ENCODE results near the gene SLC9A1. TPM values are rescaled to one million over a fixed set of nuclear protein-coding genes. Genes with fewer than 3 reads are reported as not detected.

Gene SLC9A1
- total and polyA plus RNA-seq, 10 of the 15 experiments (the other 5 are each of a cell fraction or from before 2014, with no cell fraction given): 0.87 to 21.4 (median 4.3) TPM

DNA sequence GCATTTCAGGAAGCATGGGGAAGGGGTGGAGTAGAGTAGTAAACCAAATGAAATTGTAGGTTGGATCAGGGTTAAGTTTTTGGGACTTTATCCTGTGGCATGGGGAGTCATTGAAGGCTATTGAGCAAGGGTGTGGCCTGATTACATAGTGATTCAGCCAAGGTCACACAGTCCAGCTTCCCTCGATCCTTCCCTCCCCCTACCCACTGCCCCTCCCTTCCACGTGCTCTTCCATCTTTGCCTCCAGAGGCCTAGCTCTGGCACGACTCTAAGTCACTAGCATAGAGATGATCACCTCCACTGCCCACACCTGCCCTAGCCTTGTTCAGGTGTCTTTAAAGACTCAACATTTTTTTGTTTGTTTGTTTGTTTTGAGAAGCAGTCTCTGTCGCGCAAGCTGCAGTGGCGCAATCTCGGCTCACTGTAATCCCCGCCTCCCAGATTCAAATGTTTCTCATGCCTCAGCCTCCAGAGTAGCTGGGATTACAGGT, 37.2 kb upstream of the SLC9A1 start:
- Histone ChIP-seq H3K36me3 (ENCODE audit: control insufficient read depth in 2 of 2, insufficient read depth in 2 of 2, low read length in 1 of 2) (no peaks in the 10 kb centered on the region), H3K4me1 (ENCODE audit: control insufficient read depth, insufficient read depth, low read length) (no peaks in the 10 kb centered on the region), H3K9me3 (replicated peaks; ENCODE audit: control insufficient read depth, insufficient read depth, low read length) (no peaks in the 10 kb centered on the region), H3K4me3 (no peak overlapping the region), H4K20me1 (ENCODE audit: control insufficient read depth, insufficient read depth) (no peaks in the 10 kb centered on the region), H3K27me3 (replicated peaks in 1 of 2; ENCODE audit: control insufficient read depth in 2 of 2, insufficient read depth in 2 of 2, low read length in 1 of 2) (no peaks in the 10 kb centered on the region; a peak in 1 of 4 replicates), H2AFZ (ENCODE audit: control insufficient read depth, low read depth, low read length) (no peak overlapping the region), H3K4me2 (ENCODE audit: control insufficient read depth, insufficient read depth) (no peak overlapping the region), H3K9ac (ENCODE audit: control insufficient read depth, insufficient read depth, low read length) (no peak overlapping the region), H3K27ac (ENCODE audit: control insufficient read depth, insufficient read depth) (no peak overlapping the region), H3K79me2 (ENCODE audit: control insufficient read depth, insufficient read depth, low read length) (no peaks in the 10 kb centered on the region)
- ATAC-seq (no peak), FAIRE-seq (no peak), DNase-seq (ENCODE audit: low read depth, low spot score) (no peak)
- BruUV-seq (replicated peaks): no TSS peak
- ChIA-PET CTCF (interaction anchor here (0.8 kb wide), 1 partner anchor 141 kb away, joined by 3 read pairs; no protein-coding TSS in a partner anchor), SMC1A (ENCODE audit: uncharacterized antibody, unreplicated experiment) (no interaction called here), RAD21 (ENCODE audit: unreplicated experiment) (no interaction called here), POLR2A (no interaction called here)
- TF ChIP-seq ZSCAN29 (IDR thresholded peaks at IDR 0.05): no peak
- TF ChIP-seq CEBPB (IDR thresholded peaks at IDR 0.05; ENCODE audit: borderline replicate concordance in 1 of 2, low read depth in 2 of 2, low read length in 2 of 2): no peak
- no peak for TF ChIP-seq BACH1 (IDR thresholded peaks at IDR 0.05; ENCODE audit: borderline replicate concordance)
- no peak for TF ChIP-seq ZBED1 (IDR thresholded peaks at IDR 0.05; ENCODE audit: borderline replicate concordance)
- TF ChIP-seq, protein P1, sequence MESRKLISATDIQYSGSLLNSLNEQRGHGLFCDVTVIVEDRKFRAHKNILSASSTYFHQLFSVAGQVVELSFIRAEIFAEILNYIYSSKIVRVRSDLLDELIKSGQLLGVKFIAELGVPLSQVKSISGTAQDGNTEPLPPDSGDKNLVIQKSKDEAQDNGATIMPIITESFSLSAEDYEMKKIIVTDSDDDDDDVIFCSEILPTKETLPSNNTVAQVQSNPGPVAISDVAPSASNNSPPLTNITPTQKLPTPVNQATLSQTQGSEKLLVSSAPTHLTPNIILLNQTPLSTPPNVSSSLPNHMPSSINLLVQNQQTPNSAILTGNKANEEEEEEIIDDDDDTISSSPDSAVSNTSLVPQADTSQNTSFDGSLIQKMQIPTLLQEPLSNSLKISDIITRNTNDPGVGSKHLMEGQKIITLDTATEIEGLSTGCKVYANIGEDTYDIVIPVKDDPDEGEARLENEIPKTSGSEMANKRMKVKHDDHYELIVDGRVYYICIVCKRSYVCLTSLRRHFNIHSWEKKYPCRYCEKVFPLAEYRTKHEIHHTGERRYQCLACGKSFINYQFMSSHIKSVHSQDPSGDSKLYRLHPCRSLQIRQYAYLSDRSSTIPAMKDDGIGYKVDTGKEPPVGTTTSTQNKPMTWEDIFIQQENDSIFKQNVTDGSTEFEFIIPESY (IDR thresholded peaks at IDR 0.05): no peak
- no peak for TF ChIP-seq NR2F1 (conservative IDR thresholded peaks at IDR 0.05)
- no peak for TF ChIP-seq STAT1 (conservative IDR thresholded peaks at IDR 0.05)
- TF ChIP-seq YY1 (IDR thresholded peaks at IDR 0.05; ENCODE audit: low read depth, low read length): no peak
- TF ChIP-seq FOXK2 (IDR thresholded peaks at IDR 0.05): no peak
- TF ChIP-seq, protein P2, sequence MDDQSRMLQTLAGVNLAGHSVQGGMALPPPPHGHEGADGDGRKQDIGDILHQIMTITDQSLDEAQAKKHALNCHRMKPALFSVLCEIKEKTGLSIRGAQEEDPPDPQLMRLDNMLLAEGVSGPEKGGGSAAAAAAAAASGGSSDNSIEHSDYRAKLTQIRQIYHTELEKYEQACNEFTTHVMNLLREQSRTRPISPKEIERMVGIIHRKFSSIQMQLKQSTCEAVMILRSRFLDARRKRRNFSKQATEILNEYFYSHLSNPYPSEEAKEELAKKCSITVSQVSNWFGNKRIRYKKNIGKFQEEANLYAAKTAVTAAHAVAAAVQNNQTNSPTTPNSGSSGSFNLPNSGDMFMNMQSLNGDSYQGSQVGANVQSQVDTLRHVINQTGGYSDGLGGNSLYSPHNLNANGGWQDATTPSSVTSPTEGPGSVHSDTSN (IDR thresholded peaks at IDR 0.05; ENCODE audit: insufficient replicate concordance, low read depth, low read length): no peak
- no peak for TF ChIP-seq RBBP5 (conservative IDR thresholded peaks at IDR 0.05)
- no peak for TF ChIP-seq ESRRA (IDR thresholded peaks at IDR 0.05; ENCODE audit: low read length)
- TF ChIP-seq SIN3A (IDR thresholded peaks at IDR 0.05; ENCODE audit: low read depth, low read length): no peak
- no peak for TF ChIP-seq SMC3 (IDR thresholded peaks at IDR 0.05; ENCODE audit: borderline replicate concordance, low read length)
- no peak for TF ChIP-seq YBX1 (IDR thresholded peaks at IDR 0.05)
- no peak for TF ChIP-seq SRF (IDR thresholded peaks at IDR 0.05; ENCODE audit: low read depth in 2 of 2, low read length in 2 of 2)
- TF ChIP-seq TCF3 (IDR thresholded peaks at IDR 0.05; ENCODE audit: borderline replicate concordance, insufficient read depth, low read depth, low read length): no peak
- TF ChIP-seq, protein P3, sequence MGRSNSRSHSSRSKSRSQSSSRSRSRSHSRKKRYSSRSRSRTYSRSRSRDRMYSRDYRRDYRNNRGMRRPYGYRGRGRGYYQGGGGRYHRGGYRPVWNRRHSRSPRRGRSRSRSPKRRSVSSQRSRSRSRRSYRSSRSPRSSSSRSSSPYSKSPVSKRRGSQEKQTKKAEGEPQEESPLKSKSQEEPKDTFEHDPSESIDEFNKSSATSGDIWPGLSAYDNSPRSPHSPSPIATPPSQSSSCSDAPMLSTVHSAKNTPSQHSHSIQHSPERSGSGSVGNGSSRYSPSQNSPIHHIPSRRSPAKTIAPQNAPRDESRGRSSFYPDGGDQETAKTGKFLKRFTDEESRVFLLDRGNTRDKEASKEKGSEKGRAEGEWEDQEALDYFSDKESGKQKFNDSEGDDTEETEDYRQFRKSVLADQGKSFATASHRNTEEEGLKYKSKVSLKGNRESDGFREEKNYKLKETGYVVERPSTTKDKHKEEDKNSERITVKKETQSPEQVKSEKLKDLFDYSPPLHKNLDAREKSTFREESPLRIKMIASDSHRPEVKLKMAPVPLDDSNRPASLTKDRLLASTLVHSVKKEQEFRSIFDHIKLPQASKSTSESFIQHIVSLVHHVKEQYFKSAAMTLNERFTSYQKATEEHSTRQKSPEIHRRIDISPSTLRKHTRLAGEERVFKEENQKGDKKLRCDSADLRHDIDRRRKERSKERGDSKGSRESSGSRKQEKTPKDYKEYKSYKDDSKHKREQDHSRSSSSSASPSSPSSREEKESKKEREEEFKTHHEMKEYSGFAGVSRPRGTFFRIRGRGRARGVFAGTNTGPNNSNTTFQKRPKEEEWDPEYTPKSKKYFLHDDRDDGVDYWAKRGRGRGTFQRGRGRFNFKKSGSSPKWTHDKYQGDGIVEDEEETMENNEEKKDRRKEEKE (IDR thresholded peaks at IDR 0.05): no peak
- intact Hi-C loops (cut with micrococcal nuclease; ENCODE audit: unreplicated experiment): no loop called here
- WGBS (ENCODE audit: insufficient coverage, insufficient replicate concordance, low lambda C conversion rate, missing lambda C conversion rate): 65% methylated on average over 8 of the region's 8 CpGs
- in situ Hi-C loops (cut with MboI): no loop called here

All from GM12878 (cell line).